Psoas muscle (tissue), 8 donors: ENCODE results near the gene SEC14L2. TPM values are rescaled to one million over a fixed set of nuclear protein-coding genes. Genes with fewer than 3 reads are reported as not detected.
"Not testable (repeated sequence)": the region's sequence is repeated elsewhere in the genome, so short reads cannot be mapped to it uniquely, and the experiment has no call there.

ENCODE experiments used
- ATAC-seq, 4 donors: fragments of 200-7000 bp; cut with Tn5 transposase; one replicate each; pipeline ENCODE4 v1.9.1; 2020; ENCODE audit warnings: moderate library complexity in 3 of 4, mild to moderate bottlenecking in 2 of 4
- DNase-seq, 2 donors: peaks; one replicate each; pipeline ENCODE4 v3.0.0-alpha.2; 2020
- H3K27ac ChIP-seq: fragments of 200-600 bp; one replicate; pipeline ENCODE4 v1.8.0; 2022
- H3K27me3 ChIP-seq, 3 donors: fragments of 200-600 bp in 1 of 3; one replicate each; pipeline versions ENCODE4 v1.6.1 to v1.8.0; 2013 to 2022; ENCODE audit warnings: low read length in 2 of 3, mild to moderate bottlenecking in 2 of 3, moderate library complexity in 1 of 3; ENCODE audit not compliant: insufficient read depth in 3 of 3
- H3K36me3 ChIP-seq, 2 donors: fragments of 200-600 bp in 1 of 2; one replicate each; pipeline versions ENCODE4 v1.6.1 to v1.8.0; 2013 to 2022; ENCODE audit warnings: low read depth in 1 of 2, mild to moderate bottlenecking in 1 of 2, moderate library complexity in 1 of 2; ENCODE audit not compliant: insufficient read depth in 1 of 2
- H3K4me1 ChIP-seq: fragments of 200-600 bp; one replicate; pipeline ENCODE4 v1.8.0; 2022
- H3K4me3 ChIP-seq: fragments of 200-600 bp; one replicate; pipeline ENCODE4 v1.8.0; 2022; ENCODE audit warnings: mild to moderate bottlenecking
- H3K9me3 ChIP-seq: fragments of 200-600 bp; one replicate; pipeline ENCODE4 v1.8.0; 2022
- CTCF ChIP-seq: fragments of 200-600 bp; IDR thresholded peaks from one replicate; pipeline ENCODE4 v1.8.0; 2022; ENCODE audit warnings: antibody characterized with exemption
- WGBS, 3 donors: extraction: QIAGEN DNeasy Blood & Tissue Kit; methylation state at CpG; one replicate each; pipeline versions ENCODE4 v1.1.6 to v1.1.7; 2013; 5-methylcytosine and 5-hydroxymethylcytosine counted together
- intact Hi-C, 2 donors: fragments of 100-400 bp; cut with DNase I; formaldehyde crosslinking; loops; one replicate each; pipeline versions ENCODE4 v1.11.0 to v1.14.2; 2022
- polyA plus RNA-seq, 3 donors: library from polyadenylated mRNA; stranded (reverse); fragments of 200-250 nt; gene quantifications; one replicate each; pipeline ENCODE4 v1.2.3, GENCODE V29; 2013
- total RNA-seq, 4 donors: library from RNA; stranded (reverse); fragmentation: NEBNext Ultra II Directional in 2 of 4; extraction: Animal tissue kit (Norgen Biotek cat#: 25700) in 2 of 4; gene quantifications; one replicate each; pipeline versions ENCODE4 v1.2.1 to v1.2.4, GENCODE V29; 2021 to 2023
- donor health status: healthy with polysubstance abuse.
- donor health status: DM: no; HTN: no; CAD: no; lungs with moderate emphysema.
- donor health status: Bipolar disorder and iron deficiency.
- donor health status: healthy.
- donor health status: DM: yes; HTN: yes; CAD: no.
- donor health status: DM: no; HTN: no; CAD: no.
- donor health status: DM: no; HTN: no; CAD: no.
- donor health status: DM: yes; HTN: yes; CAD: no.

SEC14L2 gene
- total and polyA plus RNA-seq, 7 donors = 0.38 to 75.0 (median 1.9) TPM

- Histone ChIP-seq H3K4me3 (no peak overlapping the region), H3K9me3 (no peaks in the 10 kb centered on the region), H3K27me3 (peaks cover 0 to 6% (median 0%) of the 10 kb centered on the region in 3 donors), H3K27ac (no peak overlapping the region), H3K36me3 (no peaks in the 10 kb centered on the region), H3K4me1 (no peaks in the 10 kb centered on the region)
- TF ChIP-seq CTCF = no peak
- 36 to 62% (median 46%) methylated on average over 4 of the region's 4 CpGs for WGBS, 3 donors
- ATAC-seq (no peak), DNase-seq (no peak)
- intact Hi-C loops = no loop called here
These were observed 62.6 kb downstream of the SEC14L2 start for GRCh38 chr22:30459181-30460052.

GRCh38 chr22:30460147-30460546 is 63.3 kb downstream of the SEC14L2 start:
- TF ChIP-seq CTCF = no peak
- ATAC-seq = no peak
- no peak for DNase-seq
- intact Hi-C loops = no loop called here
- no peaks in the 10 kb centered on the region for H3K36me3 ChIP-seq
- no peak overlapping the region for H3K4me3 ChIP-seq
- H3K4me1 ChIP-seq = no peaks in the 10 kb centered on the region
- WGBS, 3 donors = 50 to 69% (median 55%) methylated on average over 4 of the region's 4 CpGs
- no peaks in the 10 kb centered on the region for H3K9me3 ChIP-seq
- H3K27ac ChIP-seq = no peak overlapping the region
- peaks cover 0 to 6% (median 0%) of the 10 kb centered on the region in 3 donors for H3K27me3 ChIP-seq

GRCh38 chr22:30460555-30460954 is 63.7 kb downstream of the SEC14L2 start:
- H3K4me1 ChIP-seq, intact Hi-C loops, ATAC-seq, H3K36me3 ChIP-seq, DNase-seq, H3K27me3 ChIP-seq, H3K4me3 ChIP-seq, H3K27ac ChIP-seq, H3K9me3 ChIP-seq: not testable (repeated sequence)
- 78 to 84% (median 82%) methylated on average over 6 of the region's 6 CpGs for WGBS, 3 donors

- H3K36me3 ChIP-seq = no peaks in the 10 kb centered on the region
These were observed 72.3 kb downstream of the SEC14L2 start for GRCh38 chr22:30469165-30469564.

More at GRCh38 chr22:30469165-30469564, 72.3 kb downstream of the SEC14L2 start:
- no peak overlapping the region for H3K27ac ChIP-seq
- DNase-seq (no peak), ATAC-seq (no peak)
- no peaks in the 10 kb centered on the region for H3K4me1 ChIP-seq
- 30 to 65% (median 41%) methylated on average over 2 of the region's 2 CpGs for WGBS, 3 donors
- intact Hi-C loops = no loop called here
- no peaks in the 10 kb centered on the region for H3K9me3 ChIP-seq
- peaks cover 0 to 23% (median 3%) of the 10 kb centered on the region in 3 donors for H3K27me3 ChIP-seq
- no peak overlapping the region for H3K4me3 ChIP-seq
- TF ChIP-seq CTCF = no peak
